Mucosa of rectum (tissue), 2 donors: ENCODE data around the gene NTRK1.

Experiments used
- H3K27ac ChIP-seq, 2 donors: one replicate each; pipeline ENCODE4 v1.7.0; 2013; ENCODE audit warnings: inconsistent platforms in 2 of 2, low read depth in 2 of 2, low read length in 2 of 2
- H3K27me3 ChIP-seq, 2 donors: one replicate each; pipeline ENCODE4 v1.7.0; 2013; ENCODE audit warnings: low read length in 2 of 2; ENCODE audit not compliant: control insufficient read depth in 2 of 2, insufficient read depth in 2 of 2
- H3K36me3 ChIP-seq, 2 donors: one replicate each; pipeline ENCODE4 v1.7.0; 2013; ENCODE audit warnings: low read length in 2 of 2; ENCODE audit not compliant: control insufficient read depth in 2 of 2, insufficient read depth in 2 of 2
- H3K4me1 ChIP-seq, 2 donors: one replicate each; pipeline ENCODE4 v1.7.0; 2013; ENCODE audit warnings: low read length in 2 of 2, mild to moderate bottlenecking in 1 of 2; ENCODE audit not compliant: control insufficient read depth in 2 of 2, insufficient read depth in 2 of 2
- H3K4me3 ChIP-seq, 2 donors: one replicate each; pipeline ENCODE4 v1.7.0; 2013; ENCODE audit warnings: low read length in 2 of 2
- H3K9ac ChIP-seq, 2 donors: one replicate each; pipeline ENCODE4 v1.7.0; 2013; ENCODE audit warnings: low read length in 2 of 2, low read depth in 1 of 2, mild to moderate bottlenecking in 1 of 2
- H3K9me3 ChIP-seq, 2 donors: one replicate each; pipeline ENCODE4 v1.7.0; 2013; ENCODE audit warnings: low read length in 2 of 2; ENCODE audit not compliant: control insufficient read depth in 2 of 2
- donor health status: healthy.
- donor health status: Normal muscosa, but diverticular disease.

The NTRK1 gene

DNA sequence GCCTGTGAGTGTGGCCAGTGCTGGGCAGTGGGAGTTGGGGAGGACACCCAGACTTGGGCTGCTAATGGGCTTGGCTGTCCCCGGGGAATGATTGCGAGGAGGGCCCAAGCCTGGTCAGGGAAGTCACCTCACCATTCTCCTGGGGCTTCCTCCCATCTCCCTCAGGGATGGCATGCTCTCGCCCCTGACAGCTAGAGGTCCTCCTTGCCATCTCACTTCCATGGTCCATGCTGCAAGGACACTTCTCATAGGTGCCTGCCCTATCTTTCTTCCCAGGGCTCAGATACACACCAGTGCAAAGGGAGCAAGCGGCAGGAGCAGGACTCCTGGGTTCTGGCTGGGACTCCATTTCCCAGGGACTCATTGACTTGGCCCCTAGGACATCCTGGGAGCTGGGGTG is 4.1 kb downstream of the NTRK1 start:
- H3K27ac ChIP-seq = no peak overlapping the region
- H3K4me1 ChIP-seq = peaks cover 4 to 5% of the 10 kb centered on the region in 2 donors
- H3K9ac ChIP-seq = no peak overlapping the region
- no peak overlapping the region for H3K4me3 ChIP-seq
- peaks cover 24 to 36% of the 10 kb centered on the region in 2 donors for H3K27me3 ChIP-seq
- no peaks in the 10 kb centered on the region for H3K9me3 ChIP-seq
- no peaks in the 10 kb centered on the region for H3K36me3 ChIP-seq

DNA sequence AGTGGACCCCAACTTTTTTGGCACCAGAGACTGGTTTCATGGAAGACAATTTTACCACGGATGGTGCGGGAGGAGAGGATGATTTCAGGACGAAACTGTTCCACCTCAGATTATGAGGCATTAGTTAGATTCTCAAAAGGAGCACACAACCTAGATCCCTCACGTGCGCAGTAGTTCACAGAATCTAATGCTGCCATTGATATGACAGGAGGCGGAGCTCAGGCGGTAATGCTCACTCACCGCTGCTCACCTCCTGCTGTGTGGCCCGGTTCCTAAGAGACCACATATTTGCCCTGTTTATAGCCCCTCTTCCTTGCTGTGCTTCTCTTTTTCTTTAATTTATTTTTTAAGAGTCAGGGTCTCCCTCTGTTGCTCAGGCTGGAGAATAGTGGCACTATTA is 4.6 kb downstream of the NTRK1 start:
- Histone ChIP-seq H3K27ac (no peak overlapping the region), H3K9ac (no peak overlapping the region), H3K4me1 (peaks cover 1 to 2% of the 10 kb centered on the region in 2 donors), H3K36me3 (no peaks in the 10 kb centered on the region), H3K27me3 (peaks cover 20 to 31% of the 10 kb centered on the region in 2 donors), H3K9me3 (no peaks in the 10 kb centered on the region), H3K4me3 (no peak overlapping the region)

- no peaks in the 10 kb centered on the region for H3K4me1 ChIP-seq
- H3K36me3 ChIP-seq = no peaks in the 10 kb centered on the region
- peaks cover 19 to 29% of the 10 kb centered on the region in 2 donors for H3K27me3 ChIP-seq
- no peak overlapping the region for H3K27ac ChIP-seq
- no peaks in the 10 kb centered on the region for H3K9me3 ChIP-seq
- no peak overlapping the region for H3K4me3 ChIP-seq
- no peak overlapping the region for H3K9ac ChIP-seq
Measured at GRCh38 chr1:156865865-156866248, 5.2 kb downstream of the NTRK1 start.

GRCh38 chr1:156866249-156866909 is 5.7 kb downstream of the NTRK1 start:
- Histone ChIP-seq H3K27ac (no peak overlapping the region), H3K27me3 (peaks cover 16 to 25% of the 10 kb centered on the region in 2 donors), H3K4me1 (no peaks in the 10 kb centered on the region), H3K36me3 (no peaks in the 10 kb centered on the region), H3K9ac (no peak overlapping the region), H3K9me3 (no peaks in the 10 kb centered on the region), H3K4me3 (no peak overlapping the region)

GRCh38 chr1:156868341-156868740 is 7.7 kb downstream of the NTRK1 start:
- Histone ChIP-seq H3K27me3 (peaks cover 7 to 8% of the 10 kb centered on the region in 2 donors), H3K4me1 (no peaks in the 10 kb centered on the region), H3K4me3 (no peak overlapping the region), H3K9me3 (no peaks in the 10 kb centered on the region), H3K9ac (no peak overlapping the region), H3K27ac (no peak overlapping the region), H3K36me3 (no peaks in the 10 kb centered on the region)

- Histone ChIP-seq H3K4me3 (no peak overlapping the region), H3K4me1 (no peaks in the 10 kb centered on the region), H3K9ac (no peak overlapping the region), H3K36me3 (no peaks in the 10 kb centered on the region), H3K27me3 (peaks cover 0 to 5% of the 10 kb centered on the region in 2 donors), H3K27ac (no peak overlapping the region), H3K9me3 (no peaks in the 10 kb centered on the region)
Measured at GRCh38 chr1:156869455-156869854, 8.8 kb downstream of the NTRK1 start.

- peaks cover 5 to 10% of the 10 kb centered on the region in 2 donors for H3K27me3 ChIP-seq
- H3K9ac ChIP-seq = no peak overlapping the region
Measured at GRCh38 chr1:156873659-156874058, 13.0 kb downstream of the NTRK1 start.

DNA sequence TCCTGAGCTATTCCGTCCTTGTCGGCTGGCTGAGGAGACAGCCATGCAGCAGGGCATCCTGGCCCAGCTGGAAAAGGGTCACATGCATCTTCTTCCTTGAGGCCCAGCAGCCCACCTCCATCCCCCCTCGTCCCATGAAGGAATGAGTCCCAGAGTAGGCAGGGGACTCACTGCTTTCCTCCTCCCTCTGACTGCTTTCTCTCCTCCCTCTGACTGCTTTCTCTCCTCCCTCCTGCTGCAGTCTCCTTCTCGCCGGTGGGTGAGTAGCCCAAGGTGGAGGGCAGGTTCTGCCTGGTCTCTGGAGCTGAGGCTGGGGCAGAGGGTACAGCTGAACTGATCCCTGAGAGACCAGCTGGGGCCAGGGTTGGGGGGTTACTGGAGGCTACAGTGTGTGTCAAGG is 13.5 kb downstream of the NTRK1 start:
- no peaks in the 10 kb centered on the region for H3K4me1 ChIP-seq
- no peaks in the 10 kb centered on the region for H3K36me3 ChIP-seq
- peaks cover 5 to 10% of the 10 kb centered on the region in 2 donors for H3K27me3 ChIP-seq
- no peaks in the 10 kb centered on the region for H3K9me3 ChIP-seq
- H3K27ac ChIP-seq = no peak overlapping the region
- no peak overlapping the region for H3K9ac ChIP-seq
- H3K4me3 ChIP-seq = no peak overlapping the region

More at GRCh38 chr1:156873659-156874058, 13.0 kb downstream of the NTRK1 start:
- H3K4me3 ChIP-seq = no peak overlapping the region
- H3K9me3 ChIP-seq = no peaks in the 10 kb centered on the region
- no peaks in the 10 kb centered on the region for H3K4me1 ChIP-seq
- no peaks in the 10 kb centered on the region for H3K36me3 ChIP-seq
- no peak overlapping the region for H3K27ac ChIP-seq

GRCh38 chr1:156874572-156875340 is 14.1 kb downstream of the NTRK1 start:
- no peaks in the 10 kb centered on the region for H3K9me3 ChIP-seq
- no peaks in the 10 kb centered on the region for H3K4me1 ChIP-seq
- H3K9ac ChIP-seq = no peak overlapping the region
- no peak overlapping the region for H3K27ac ChIP-seq
- H3K36me3 ChIP-seq = no peaks in the 10 kb centered on the region
- H3K27me3 ChIP-seq = peaks cover 5 to 10% of the 10 kb centered on the region in 2 donors
- no peak overlapping the region for H3K4me3 ChIP-seq

DNA sequence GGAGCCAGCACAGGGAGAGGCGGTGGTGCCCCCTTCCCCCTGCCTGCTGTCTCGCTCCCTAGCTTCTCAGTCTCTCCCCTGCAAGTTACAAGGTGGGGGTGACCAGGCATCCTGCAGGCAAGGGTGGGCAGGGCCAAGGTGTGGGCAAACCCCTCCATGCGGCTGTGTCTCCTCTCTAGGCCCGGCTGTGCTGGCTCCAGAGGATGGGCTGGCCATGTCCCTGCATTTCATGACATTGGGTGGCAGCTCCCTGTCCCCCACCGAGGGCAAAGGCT is 14.6 kb downstream of the NTRK1 start:
- Histone ChIP-seq H3K9ac (no peak overlapping the region), H3K36me3 (no peaks in the 10 kb centered on the region), H3K27me3 (peaks cover 5 to 10% of the 10 kb centered on the region in 2 donors), H3K4me3 (no peak overlapping the region), H3K9me3 (no peaks in the 10 kb centered on the region), H3K4me1 (no peaks in the 10 kb centered on the region), H3K27ac (no peak overlapping the region)
